NCI-H2029 treated with DMSO at 0.1 percent for 48 hours (cell line): ENCODE results near the gene GLYR1.
"Not testable (repeated sequence)": the region's sequence is repeated elsewhere in the genome, so short reads cannot be mapped to it uniquely, and the experiment has no call there.

Experiments
- DNase-seq: peaks from one replicate; lab custom pipeline; 2025; lab: John Stamatoyannopoulos, UW

The GLYR1 gene

DNA sequence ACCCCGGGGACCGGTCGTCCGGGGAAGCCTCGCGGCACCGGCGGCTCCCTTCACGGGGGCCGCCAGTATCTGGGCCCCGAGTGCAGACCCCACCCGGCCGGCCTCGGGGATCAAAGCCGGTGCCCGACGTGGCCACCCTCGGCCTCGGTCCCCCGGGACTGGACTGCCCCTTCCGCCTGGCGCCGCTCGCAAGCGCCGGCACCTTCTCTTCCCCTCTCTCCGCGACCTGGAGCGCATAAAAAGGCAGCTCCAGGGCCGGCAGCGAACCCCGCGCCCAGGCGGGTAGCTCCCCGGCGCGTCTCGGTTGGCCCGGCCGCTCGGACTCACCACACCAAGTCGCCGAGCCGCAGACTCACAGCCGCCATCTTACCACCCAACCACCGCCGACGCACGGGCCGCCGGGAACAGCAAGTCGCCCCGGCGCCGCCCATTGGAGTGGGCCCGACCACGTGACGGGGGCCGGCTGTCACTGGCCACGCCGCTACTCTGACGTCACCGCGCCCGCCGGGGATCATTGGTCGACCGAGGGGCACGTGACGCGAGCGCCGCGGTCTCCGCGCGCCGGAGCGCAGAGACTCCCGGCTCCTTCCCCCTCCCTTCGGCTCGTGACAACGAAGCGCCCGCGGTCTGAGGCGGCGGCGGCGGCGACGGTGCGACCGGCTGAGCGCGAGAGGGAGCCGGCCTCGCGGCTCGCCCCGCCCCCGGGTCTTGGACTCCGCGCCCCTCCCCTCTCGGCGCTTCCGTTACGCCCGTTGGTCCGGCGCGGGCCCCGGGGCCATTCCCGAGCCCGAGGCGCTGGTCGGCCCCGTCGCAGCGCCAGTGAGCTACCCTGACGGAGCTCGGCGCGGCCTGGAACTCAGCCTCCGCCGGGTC is at the start of gene GLYR1, which contains the start of gene UBN1:
Gene GLYR1, minus strand, starts transcription at position 388 of the 873 bp plus-strand sequence. Its CDS starts 23 bp downstream, at position 365.
Gene UBN1, plus strand, starts transcription at position 581 of the 873 bp plus-strand sequence. CDS start 5,437 bp downstream, outside the sequence.
- peak; percentile 54 for DNase-seq

- not testable (repeated sequence) for DNase-seq
Measured at GRCh38 chr16:4896761-4897160, 49.7 kb upstream of the GLYR1 start.

DNA sequence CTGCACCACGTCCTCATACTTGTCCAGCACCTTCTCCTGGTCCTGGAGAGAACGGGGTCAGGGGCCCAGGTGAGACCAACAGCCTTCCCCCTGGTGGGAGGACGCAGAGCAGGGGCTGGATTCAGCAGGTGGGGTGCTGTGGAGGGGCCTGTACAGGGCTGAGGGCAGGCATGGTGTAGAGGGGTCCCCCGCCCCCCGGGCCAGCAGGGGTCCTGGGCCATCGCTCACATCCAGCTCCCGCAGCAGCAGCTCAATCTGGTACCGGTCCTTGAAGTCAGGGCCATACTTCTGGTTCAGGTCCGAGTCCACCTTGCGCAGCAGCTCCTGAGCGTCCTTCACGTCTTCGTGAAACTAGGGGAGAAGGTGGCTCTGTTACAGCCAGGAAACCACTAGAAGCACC is 48.3 kb upstream of the GLYR1 start:
- no peak for DNase-seq

DNA sequence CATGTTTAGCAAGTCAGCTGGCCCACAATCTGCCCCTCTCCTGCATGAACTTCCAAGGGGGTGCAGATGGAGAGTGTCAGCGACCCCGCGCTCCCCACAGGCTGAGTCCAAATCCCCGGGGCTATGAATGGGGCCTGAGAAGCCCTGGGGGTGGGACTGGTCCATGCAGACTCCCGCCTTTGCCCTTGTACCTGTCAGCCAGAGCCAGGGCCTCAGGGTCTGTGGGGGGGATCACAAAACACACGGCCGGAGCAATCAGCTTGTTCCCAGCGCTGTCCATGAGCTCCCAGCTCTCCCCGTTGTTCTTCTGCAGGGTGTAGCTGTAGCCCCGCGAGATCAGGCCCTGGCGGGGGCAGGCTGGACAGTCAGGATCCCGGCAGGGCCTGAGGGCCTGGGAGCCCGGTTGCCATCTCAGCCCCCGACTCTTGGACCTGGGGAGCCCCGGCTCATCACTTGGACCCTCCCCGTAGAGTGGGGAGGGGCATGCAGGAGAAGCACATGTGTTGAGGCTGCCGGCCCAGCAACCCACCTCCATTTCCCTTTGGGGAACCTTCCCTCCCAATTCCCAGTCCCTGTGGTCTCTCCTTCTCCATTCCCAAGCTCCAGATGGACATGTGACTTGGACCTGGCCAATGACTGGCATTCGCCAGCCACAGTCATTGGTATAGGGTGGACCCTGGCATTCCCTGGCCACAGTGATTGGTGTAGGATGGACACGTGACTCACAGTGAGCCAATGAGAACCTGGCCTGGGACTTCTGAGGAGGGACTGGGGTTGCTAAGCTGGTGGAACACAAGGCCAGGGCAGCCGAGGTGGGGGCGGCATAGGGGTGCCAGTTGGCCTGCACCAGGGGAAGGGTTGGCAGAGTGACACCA is 47.4 kb upstream of the GLYR1 start:
- no peak for DNase-seq

- DNase-seq = no peak
Measured at GRCh38 chr16:4893103-4893862, 46.2 kb upstream of the GLYR1 start.

GRCh38 chr16:4892361-4893102 is 45.4 kb upstream of the GLYR1 start:
- no peak for DNase-seq

DNA sequence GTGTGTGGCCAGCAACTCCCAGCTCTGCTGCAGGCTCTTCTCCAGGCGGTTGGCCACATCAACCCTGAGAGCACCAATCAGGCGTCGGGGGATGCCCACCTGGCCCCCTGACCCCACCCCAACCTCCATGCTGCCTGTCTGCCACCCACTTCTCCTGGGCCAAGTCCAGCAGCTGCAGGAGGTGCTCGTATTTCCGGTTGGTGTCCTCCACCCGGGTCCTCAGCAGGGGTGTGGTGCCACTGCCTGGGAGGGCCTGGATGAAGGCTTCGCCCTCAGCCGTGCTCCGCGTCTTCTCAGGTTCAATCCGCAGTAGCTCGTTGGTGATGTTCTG is 44.8 kb upstream of the GLYR1 start:
- DNase-seq = no peak

GRCh38 chr16:4891097-4891885 is 44.2 kb upstream of the GLYR1 start:
- no peak for DNase-seq

- DNase-seq = no peak
Measured at GRCh38 chr16:4890686-4891085, 43.6 kb upstream of the GLYR1 start.

DNA sequence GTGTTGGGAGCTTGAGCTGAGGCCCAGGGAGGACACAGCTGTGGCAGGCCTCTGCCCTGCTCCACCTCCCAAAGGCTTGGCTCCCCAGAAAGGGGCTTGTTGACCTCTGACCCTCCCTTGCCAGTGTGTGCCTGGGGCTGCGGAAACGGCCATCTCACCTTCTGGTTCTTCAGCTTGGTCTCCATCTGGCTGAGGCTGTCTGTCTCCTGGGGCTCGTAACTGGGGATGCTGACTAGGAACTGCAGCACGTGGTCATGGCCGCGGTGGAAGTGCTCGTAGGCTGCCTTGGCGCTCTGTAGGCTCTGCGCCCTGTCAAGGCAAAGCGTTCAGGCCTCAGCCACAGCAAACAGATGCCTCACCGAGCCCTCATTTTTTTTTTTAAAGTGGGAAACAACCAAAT is 42.9 kb upstream of the GLYR1 start:
- no peak for DNase-seq

GRCh38 chr16:4888428-4889135 is 41.5 kb upstream of the GLYR1 start:
- DNase-seq = no peak

DNA sequence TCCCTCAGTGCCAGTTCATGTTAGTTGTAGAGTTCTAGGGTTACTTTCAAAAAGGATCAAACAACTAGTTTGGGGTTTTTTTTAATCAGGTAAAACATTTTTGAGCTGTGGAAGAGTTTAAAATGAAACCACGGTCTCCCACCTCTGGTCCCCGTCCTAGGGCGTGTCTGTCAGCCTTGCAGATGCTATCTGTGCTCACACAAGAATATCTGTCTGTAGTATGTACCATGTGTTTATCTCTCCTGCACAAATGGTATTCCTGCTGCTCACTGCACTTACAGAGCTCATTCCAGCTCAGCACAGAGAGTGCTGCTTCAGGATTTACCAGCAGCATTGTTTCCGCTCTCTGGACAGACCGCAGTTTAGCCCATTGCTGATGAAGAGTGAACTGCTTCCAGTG is 39.1 kb upstream of the GLYR1 start:
- DNase-seq = no peak

DNA sequence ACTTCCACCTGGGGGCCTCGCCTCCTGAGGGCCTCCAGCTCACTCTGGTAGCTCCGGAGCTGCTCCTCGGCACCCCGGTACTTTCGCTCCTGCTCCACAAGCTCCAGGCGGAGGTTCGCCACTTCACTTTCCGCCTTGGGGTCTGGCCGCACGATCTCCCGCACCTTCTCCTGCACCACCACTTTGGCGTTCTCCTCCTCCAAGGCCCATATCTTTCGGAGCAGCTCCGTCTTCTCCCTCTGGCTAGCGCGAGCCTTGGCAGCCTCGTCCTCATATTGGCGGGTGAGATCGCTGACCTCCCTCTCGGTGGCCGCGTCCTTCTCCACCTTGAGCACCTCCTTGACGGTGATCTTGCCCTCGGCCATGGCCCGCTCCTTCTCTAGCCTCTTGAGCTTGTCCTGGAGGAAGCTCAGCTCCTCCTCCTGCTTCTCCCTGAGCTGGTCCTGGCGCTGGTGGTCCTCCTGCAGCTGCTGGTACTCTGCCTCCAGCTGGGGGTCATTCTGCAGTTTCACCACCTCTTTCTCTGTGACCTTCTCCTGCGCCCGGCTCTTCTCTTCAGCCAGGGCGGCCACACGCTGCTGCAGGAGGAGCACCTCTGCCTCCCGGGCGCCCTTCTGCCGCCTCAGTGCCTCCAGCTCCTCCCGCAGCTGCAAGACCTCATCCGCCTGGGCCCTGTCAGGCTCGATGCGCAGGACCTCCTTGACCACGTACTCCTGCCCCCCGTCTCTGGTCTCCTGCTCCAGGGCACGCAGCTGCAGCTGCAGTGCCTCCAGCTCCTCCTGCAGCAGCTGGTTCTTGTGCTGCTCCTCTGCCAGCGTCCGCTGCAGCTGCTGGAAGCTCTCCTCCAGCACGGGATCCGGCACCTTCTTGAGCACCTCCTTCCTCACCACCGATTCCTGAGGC is 38.1 kb upstream of the GLYR1 start:
- no peak for DNase-seq

GRCh38 chr16:4884209-4884608 is 37.1 kb upstream of the GLYR1 start:
- DNase-seq = no peak

GRCh38 chr16:4883501-4883900 is 36.4 kb upstream of the GLYR1 start:
- DNase-seq = no peak

GRCh38 chr16:4882633-4883285 is 35.7 kb upstream of the GLYR1 start:
- peak; percentile 95 for DNase-seq

DNA sequence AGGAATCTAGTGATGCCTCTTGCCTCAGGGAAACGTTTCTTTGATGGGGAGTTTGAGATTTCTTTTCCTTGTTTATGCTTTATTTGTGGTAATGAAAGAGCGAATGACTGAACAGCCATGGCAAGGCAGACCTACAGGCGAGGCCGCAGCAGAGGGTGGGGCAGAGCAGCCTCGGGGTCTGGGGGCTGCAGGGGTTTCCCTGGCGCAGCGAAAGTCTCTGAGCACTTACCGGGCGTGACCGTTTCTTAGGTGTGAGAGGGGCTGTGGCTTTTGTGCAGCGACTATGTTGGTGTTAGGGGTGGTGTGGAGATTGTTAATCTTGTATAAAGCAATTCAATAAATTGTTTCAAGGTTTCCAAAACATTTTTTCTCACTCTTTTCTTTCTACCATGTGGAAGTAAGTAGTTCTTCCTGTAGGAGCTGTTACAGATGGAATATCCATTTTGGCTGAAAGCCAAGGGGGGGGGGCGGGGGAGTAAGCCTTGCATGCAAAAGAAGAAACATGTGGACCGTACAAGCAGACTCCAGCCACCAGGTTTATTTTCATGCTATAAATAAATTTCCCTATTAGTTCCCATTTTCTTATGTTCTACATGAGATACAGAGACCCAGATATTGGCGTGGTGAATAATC is 35.0 kb upstream of the GLYR1 start:
- no peak for DNase-seq

DNA sequence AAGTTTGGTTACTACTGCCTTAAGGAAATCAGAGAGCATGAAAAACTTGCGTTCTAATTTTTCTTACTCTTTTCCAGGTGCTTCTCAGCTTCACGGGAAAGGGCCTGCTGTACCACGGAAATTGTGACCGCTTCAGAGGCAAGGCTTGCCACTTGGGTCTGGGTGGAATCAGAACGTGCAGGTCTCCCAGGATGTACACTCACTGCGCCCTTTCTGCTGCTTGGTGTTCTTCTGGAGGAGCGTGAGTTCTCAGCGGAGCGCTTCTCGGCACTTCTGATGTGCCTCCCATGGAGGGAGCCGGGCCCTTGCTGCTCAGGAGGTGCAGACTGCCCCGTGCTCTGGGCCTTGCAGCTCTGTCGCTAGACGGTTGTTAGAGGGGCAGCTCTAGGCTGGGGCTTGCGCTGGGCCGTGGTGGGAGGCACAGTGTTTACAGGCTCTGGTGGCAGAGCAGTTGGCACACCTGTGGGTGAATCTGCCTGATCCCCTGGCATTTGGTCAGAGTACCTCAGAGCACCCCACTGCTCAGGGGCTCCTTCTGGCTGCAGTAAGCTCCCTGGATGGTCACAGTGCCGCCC is 33.0 kb upstream of the GLYR1 start:
- no peak for DNase-seq
